ENCODE data around the gene RUFY3. TPM values are rescaled to one million over a fixed set of nuclear protein-coding genes. Genes with fewer than 3 reads are reported as not detected.

The RUFY3 gene
- total RNA-seq, 1 experiment from 2014 or later: 42.7 TPM

- TF ChIP-seq CTCF (IDR thresholded peaks at IDR 0.05; ENCODE audit: unreplicated experiment): no peak
- Mint-ChIP-seq H3K36me3 (ENCODE audit: insufficient read depth, unreplicated experiment) (peaks cover 6% of the 10 kb centered on the region), H3K27me3 (ENCODE audit: insufficient read depth, unreplicated experiment) (no peaks in the 10 kb centered on the region), H3K4me1 (ENCODE audit: insufficient read depth, unreplicated experiment) (no peaks in the 10 kb centered on the region), H3K9me3 (ENCODE audit: unreplicated experiment) (no peaks in the 10 kb centered on the region), H3K4me3 (ENCODE audit: unreplicated experiment) (no peak overlapping the region), H3K27ac (ENCODE audit: low read depth, unreplicated experiment) (no peak overlapping the region)
- CTCF ChIA-PET: interaction anchor here (1.2 kb wide), 1 partner anchor 191 kb away, joined by 4 read pairs; no protein-coding TSS in a partner anchor
- POLR2A ChIA-PET: no interaction called here
- intact Hi-C loops (cut with micrococcal nuclease): no loop called here
- no peak for DNase-seq (ENCODE audit: unreplicated experiment)
- BruUV-seq (replicated peaks): no TSS peak
Observed at GRCh38 chr4:70842761-70843435, 121.1 kb downstream of the RUFY3 start.

DNA sequence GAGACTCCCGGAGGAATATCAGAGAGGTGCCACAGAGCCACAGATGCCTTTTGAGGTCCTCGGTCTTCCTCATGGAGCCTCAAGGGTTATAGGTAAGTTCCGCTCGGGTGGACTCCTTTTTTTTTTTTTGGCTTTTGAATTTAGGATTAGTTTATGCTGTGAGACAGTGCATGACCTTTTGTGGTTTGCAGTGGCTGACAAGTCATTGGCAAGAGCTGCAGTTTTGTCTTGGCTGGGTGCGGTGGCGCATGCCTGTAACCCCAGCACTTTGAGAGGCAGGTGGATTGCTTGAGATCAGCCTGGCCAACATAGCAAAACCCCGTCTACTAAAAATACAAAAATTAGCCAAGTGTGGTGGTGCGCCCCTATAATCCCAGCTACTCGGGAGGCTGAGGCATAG is 122.4 kb downstream of the RUFY3 start:
- no peaks in the 10 kb centered on the region for H3K27me3 Mint-ChIP-seq (ENCODE audit: insufficient read depth, unreplicated experiment)
- no peak overlapping the region for H3K4me3 Mint-ChIP-seq (ENCODE audit: unreplicated experiment)
- intact Hi-C loops (cut with micrococcal nuclease): no loop called here
- TF ChIP-seq CTCF (IDR thresholded peaks at IDR 0.05; ENCODE audit: unreplicated experiment): no peak
- H3K36me3 Mint-ChIP-seq (ENCODE audit: insufficient read depth, unreplicated experiment): peaks cover 6% of the 10 kb centered on the region
- H3K9me3 Mint-ChIP-seq (ENCODE audit: unreplicated experiment): no peaks in the 10 kb centered on the region
- no peaks in the 10 kb centered on the region for H3K4me1 Mint-ChIP-seq (ENCODE audit: insufficient read depth, unreplicated experiment)
- POLR2A ChIA-PET: interaction anchor here (0.6 to 1.3 kb wide), 2 partner anchors 58 to 71 kb away, joined by 3 to 4 read pairs; partner anchors contain the start of gene MOB1B
- no peak for DNase-seq (ENCODE audit: unreplicated experiment)
- CTCF ChIA-PET: interaction anchor here (0.6 to 1.0 kb wide), 2 partner anchors 11 to 75 kb away, joined by 3 read pairs; no protein-coding TSS in a partner anchor
- no TSS peak for BruUV-seq (replicated peaks)
- no peak overlapping the region for H3K27ac Mint-ChIP-seq (ENCODE audit: low read depth, unreplicated experiment)

DNA sequence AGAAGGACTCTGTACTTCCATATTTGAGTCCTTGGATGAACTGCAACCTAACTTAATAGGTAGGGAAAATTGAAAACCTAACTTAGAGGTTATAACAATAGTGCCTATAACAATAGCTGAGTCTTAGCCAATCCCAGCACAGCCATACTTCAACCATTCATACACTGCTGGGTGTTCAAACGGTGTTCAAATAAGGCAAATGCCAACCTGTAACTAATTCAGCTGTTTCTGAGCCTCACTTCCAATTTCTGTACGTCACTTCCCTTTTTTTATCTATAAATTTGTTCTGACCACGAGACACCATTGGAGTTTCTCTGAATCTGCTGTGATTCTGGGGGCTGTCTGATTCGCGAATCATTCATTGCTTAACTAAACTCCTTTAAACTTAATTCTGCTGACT is 127.5 kb downstream of the RUFY3 start:
- Mint-ChIP-seq H3K9me3 (ENCODE audit: unreplicated experiment) (no peaks in the 10 kb centered on the region), H3K36me3 (ENCODE audit: insufficient read depth, unreplicated experiment) (no peaks in the 10 kb centered on the region), H3K4me1 (ENCODE audit: insufficient read depth, unreplicated experiment) (no peaks in the 10 kb centered on the region), H3K4me3 (ENCODE audit: unreplicated experiment) (no peak overlapping the region), H3K27ac (ENCODE audit: low read depth, unreplicated experiment) (no peak overlapping the region), H3K27me3 (ENCODE audit: insufficient read depth, unreplicated experiment) (no peaks in the 10 kb centered on the region)
- POLR2A ChIA-PET: no interaction called here
- intact Hi-C loops (cut with micrococcal nuclease): no loop called here
- CTCF ChIA-PET: no interaction called here
- no TSS peak for BruUV-seq (replicated peaks)
- no peak for TF ChIP-seq CTCF (IDR thresholded peaks at IDR 0.05; ENCODE audit: unreplicated experiment)
- DNase-seq (ENCODE audit: unreplicated experiment): no peak

- CTCF ChIA-PET: no interaction called here
- no peak overlapping the region for H3K4me3 Mint-ChIP-seq (ENCODE audit: unreplicated experiment)
- no peaks in the 10 kb centered on the region for H3K9me3 Mint-ChIP-seq (ENCODE audit: unreplicated experiment)
- BruUV-seq (replicated peaks): no TSS peak
- no peaks in the 10 kb centered on the region for H3K27me3 Mint-ChIP-seq (ENCODE audit: insufficient read depth, unreplicated experiment)
- no peak for TF ChIP-seq CTCF (IDR thresholded peaks at IDR 0.05; ENCODE audit: unreplicated experiment)
- POLR2A ChIA-PET: no interaction called here
- H3K27ac Mint-ChIP-seq (ENCODE audit: low read depth, unreplicated experiment): no peak overlapping the region
- no peaks in the 10 kb centered on the region for H3K4me1 Mint-ChIP-seq (ENCODE audit: insufficient read depth, unreplicated experiment)
- H3K36me3 Mint-ChIP-seq (ENCODE audit: insufficient read depth, unreplicated experiment): no peaks in the 10 kb centered on the region
- intact Hi-C loops (cut with micrococcal nuclease): no loop called here
- DNase-seq (ENCODE audit: unreplicated experiment): no peak
Observed at GRCh38 chr4:70855464-70855863, 133.7 kb downstream of the RUFY3 start.

Other genes with a start within 250 kb of the RUFY3 start
- gene MUC7, start 249.8 kb upstream of the RUFY3 start, total RNA-seq (2022): not detected in 2 replicates
- not detected in 2 replicates for gene AMTN, start 203.4 kb upstream of the RUFY3 start, total RNA-seq (2022)
- not detected in 2 replicates for gene AMBN, start 129.7 kb upstream of the RUFY3 start, total RNA-seq (2022)
- gene ENAM, start 93.2 kb upstream of the RUFY3 start, total RNA-seq (2022): not detected in 2 replicates
- gene JCHAIN, start 55.5 kb upstream of the RUFY3 start, total RNA-seq (2022): not detected in 2 replicates
- 45.4 and 47.5 TPM in 2 replicates for gene UTP3, start 33.4 kb upstream of the RUFY3 start, total RNA-seq (2022)
- gene GRSF1, start 117.9 kb downstream of the RUFY3 start, total RNA-seq (2022): 60.2 and 69.3 TPM in 2 replicates
- 16.1 and 19.9 TPM in 2 replicates for gene MOB1B, start 180.4 kb downstream of the RUFY3 start, total RNA-seq (2022)